Ureter (tissue), 1 donor: ENCODE results near the gene WNT7A. TPM values are rescaled to one million over a fixed set of nuclear protein-coding genes. Genes with fewer than 3 reads are reported as not detected.

Experiments
- DNase-seq: peaks from one replicate; pipeline ENCODE4 v3.0.0-alpha.2; 2020; ENCODE audit warnings: low spot score
- total RNA-seq: library from RNA; stranded (reverse); gene quantifications from one replicate; pipeline ENCODE4 v1.2.4, GENCODE V29; 2023
- donor health status: DM: yes; HTN: yes; CAD: no.

WNT7A gene
- total RNA-seq, 1 donor from 2014 or later = 1.4 TPM

- DNase-seq = no peak
Measured at GRCh38 chr3:13846238-13846637, 33.6 kb downstream of the WNT7A start.

- DNase-seq = no peak
Measured at GRCh38 chr3:13845806-13846205, 34.1 kb downstream of the WNT7A start.

- no peak for DNase-seq
Measured at GRCh38 chr3:13844911-13845310, 35.0 kb downstream of the WNT7A start.

GRCh38 chr3:13844286-13844685, 35.6 kb downstream of the WNT7A start:
- no peak for DNase-seq

- DNase-seq = no peak
Measured at GRCh38 chr3:13843351-13843750, 36.5 kb downstream of the WNT7A start.

- no peak for DNase-seq
Measured at GRCh38 chr3:13842226-13842625, 37.6 kb downstream of the WNT7A start.

GRCh38 chr3:13841826-13842225, 38.0 kb downstream of the WNT7A start:
- DNase-seq = no peak

GRCh38 chr3:13841141-13841540, 38.7 kb downstream of the WNT7A start:
- DNase-seq = no peak

- no peak for DNase-seq
Measured at GRCh38 chr3:13840456-13840855, 39.4 kb downstream of the WNT7A start.

GRCh38 chr3:13839726-13840340, 40.0 kb downstream of the WNT7A start:
- DNase-seq = no peak

- DNase-seq = no peak
Measured at GRCh38 chr3:13839253-13839652, 40.6 kb downstream of the WNT7A start.

GRCh38 chr3:13838421-13838820, 41.5 kb downstream of the WNT7A start:
- no peak for DNase-seq

- no peak for DNase-seq
Measured at GRCh38 chr3:13837751-13838150, 42.1 kb downstream of the WNT7A start.

- no peak for DNase-seq
Measured at GRCh38 chr3:13836658-13837587, 42.9 kb downstream of the WNT7A start.

GRCh38 chr3:13835246-13835645, 44.6 kb downstream of the WNT7A start:
- no peak for DNase-seq

GRCh38 chr3:13834258-13835035, 45.4 kb downstream of the WNT7A start:
- no peak for DNase-seq

GRCh38 chr3:13833506-13834257, 46.2 kb downstream of the WNT7A start:
- DNase-seq = no peak

GRCh38 chr3:13832130-13832529, 47.7 kb downstream of the WNT7A start:
- DNase-seq = no peak

- no peak for DNase-seq
Measured at GRCh38 chr3:13831386-13831996, 48.4 kb downstream of the WNT7A start.

- DNase-seq = no peak
Measured at GRCh38 chr3:13829311-13829710, 50.6 kb downstream of the WNT7A start.
